HTERT RPE-1 (cell line): Measurements from ENCODE around the gene RHBG.
"Not testable (repeated sequence)": the region's sequence is repeated elsewhere in the genome, so short reads cannot be mapped to it uniquely, and the experiment has no call there.

ENCODE experiments used
- in situ Hi-C: fragments of 300-500 bp; cut with MboI; formaldehyde crosslinking; loops from 4 replicates; pipeline ENCODE4 v1.14.3; 2020; ENCODE audit warnings: low sequenced_read_pairs

Gene RHBG

DNA sequence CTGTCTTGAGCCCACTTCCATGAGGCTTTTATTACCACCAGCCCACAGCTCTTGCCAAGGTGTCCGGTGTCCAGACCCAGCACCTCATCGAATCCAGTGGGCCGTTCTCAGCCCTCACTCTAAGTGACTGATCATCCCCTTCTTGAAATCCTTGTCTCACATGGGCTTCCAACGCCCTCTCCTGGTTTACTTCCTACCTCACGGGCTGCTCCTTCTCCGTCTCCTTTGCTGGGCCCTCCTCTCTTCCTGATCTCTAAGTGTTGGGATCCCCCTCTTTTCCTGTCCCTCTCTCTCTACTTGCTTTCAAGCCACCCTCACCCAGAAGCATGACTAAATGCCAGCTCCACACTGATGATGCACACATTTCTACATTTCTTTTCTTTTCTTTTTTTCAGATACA lies 9.0 kb upstream of the RHBG start:
- in situ Hi-C loops, result no loop called here

DNA sequence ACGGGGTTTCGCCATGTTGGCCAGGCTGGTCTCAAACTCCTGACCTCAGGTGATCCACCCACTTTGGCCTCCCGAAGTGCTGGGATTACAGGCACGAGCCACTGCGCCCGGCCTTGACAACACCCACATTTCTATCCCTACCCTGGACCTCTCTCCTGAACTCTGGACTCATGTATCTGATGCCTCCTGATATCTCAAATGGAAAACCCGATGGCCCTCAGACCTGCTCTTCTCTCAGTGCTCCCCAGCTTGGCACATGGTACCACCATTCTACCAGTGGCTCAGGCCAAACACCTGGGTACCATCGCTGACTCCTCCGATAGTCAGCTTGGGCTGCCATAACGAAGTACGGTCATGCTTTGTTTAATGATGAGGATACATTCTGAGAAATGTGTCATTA lies 8.5 kb upstream of the RHBG start:
- in situ Hi-C loops, result no loop called here

DNA sequence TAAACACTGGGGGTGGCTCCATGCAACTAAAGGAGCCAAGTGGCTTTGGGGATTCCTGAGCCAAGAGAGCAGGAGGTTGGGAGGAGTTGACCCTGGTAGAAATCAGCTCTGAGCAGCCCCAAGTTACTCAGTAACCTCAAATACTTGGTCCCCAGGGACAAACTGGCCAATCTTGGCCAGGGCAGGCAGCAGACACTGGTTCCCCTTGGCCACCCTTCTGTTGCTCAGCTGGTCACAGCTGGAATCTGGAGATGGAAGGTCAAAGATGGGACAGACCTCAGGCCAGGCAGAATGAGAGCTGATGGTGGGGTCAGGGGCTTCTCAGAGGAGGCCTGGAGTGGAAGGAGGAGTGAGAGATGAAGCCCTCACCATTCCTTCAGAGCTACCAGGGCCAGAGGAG lies 3.3 kb upstream of the RHBG start:
- in situ Hi-C loops, result no loop called here

DNA sequence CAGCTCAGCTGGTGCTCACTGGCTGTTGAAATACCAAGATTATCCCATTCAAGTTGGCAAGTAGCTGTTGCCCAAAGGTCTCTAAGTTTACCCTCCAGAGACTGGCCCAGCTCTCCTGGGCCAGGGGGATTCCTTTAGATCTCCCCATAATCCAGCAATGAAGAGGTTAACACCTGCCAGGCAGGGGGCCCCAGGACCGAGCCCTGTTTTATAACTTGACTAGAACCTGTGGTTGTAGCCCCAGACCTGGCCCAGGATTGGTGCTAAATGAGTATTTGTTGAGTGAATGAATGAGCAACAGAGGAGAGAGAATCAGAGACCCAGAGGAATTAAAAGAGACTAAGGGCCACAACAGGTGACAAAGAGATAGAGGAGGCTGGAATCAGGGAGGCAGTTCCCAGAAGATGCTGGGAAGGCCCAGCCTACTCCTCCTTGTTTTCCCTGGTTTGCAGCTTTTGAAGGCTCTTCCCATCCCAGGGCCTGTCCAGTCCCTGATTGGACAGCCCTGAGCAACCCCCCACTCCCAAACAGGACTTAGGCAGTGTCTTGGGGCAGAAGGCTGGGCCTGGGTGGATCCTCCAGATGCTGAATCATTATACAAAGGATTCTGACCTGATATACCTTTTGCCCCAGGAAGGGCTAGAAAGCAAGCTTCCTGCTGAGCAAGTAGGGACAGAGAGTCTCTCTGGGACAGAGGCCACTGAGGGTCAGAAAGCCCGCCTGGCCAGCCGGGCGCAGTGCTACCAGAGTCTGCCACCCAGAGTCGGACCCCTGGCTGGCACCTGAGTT lies 2.4 kb upstream of the RHBG start:
- in situ Hi-C loops, result no loop called here

DNA sequence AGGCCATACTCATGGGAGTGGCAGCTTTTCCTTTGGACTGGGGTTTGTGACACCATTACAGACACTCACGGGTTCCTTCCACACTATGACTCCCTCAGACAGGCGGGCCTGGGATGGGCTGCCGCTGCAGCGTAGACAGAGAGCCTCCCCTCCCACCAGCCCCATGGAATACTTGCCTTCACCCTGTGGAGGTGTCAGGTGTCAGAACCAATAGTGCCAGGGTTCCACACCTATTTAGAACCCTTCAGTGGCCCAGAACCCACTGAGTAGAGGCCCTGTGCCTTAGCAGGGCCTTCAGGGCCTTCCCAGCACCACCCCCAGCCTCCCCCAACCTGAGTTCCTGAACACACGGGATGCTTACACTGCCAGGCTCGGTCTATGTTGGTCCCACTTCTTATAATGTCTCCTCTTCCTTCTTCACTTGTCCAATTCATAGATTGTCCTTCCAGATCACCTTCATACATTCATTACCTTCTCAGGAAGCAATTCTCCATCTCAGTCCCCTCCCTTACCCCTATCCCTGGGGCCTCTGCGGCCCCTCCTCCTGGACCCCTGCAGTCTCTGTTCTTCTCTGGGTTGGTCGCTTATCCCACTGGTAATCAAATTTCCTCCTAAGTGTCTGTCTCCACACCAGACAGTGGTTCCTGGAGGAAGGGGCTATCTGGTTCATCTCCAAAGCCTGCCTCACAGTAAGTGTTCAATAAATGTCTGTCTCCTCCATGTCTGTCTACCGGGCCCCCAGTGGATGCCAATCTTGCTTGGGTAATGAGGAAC lies 1.4 kb upstream of the RHBG start:
- in situ Hi-C loops, result no loop called here

DNA sequence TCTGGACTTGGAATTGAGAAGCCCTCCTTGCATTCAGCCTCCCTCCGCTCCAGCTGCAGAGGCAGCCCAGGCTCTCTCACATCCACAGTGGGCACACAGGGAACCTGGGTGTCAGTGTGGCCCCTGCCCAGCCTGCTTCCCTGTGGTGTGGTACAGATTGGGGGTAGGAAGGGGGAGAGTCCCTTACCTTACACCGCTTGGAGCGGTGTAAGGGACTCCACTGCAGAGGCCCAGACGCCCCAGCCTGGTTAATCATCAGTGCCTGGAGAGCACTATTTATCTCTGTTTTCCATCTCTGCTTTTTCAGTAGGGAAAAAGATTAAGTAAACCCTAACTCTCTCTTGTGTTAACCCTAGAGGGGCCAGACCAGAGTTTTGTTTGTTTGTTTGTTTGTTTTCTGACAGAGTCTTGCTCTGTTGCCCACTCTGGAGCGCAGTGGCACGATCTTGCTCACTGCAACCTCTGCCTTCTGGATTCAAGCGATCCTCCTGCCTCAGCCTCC lies 803 bp upstream of the RHBG start:
- in situ Hi-C loops, result no loop called here

DNA sequence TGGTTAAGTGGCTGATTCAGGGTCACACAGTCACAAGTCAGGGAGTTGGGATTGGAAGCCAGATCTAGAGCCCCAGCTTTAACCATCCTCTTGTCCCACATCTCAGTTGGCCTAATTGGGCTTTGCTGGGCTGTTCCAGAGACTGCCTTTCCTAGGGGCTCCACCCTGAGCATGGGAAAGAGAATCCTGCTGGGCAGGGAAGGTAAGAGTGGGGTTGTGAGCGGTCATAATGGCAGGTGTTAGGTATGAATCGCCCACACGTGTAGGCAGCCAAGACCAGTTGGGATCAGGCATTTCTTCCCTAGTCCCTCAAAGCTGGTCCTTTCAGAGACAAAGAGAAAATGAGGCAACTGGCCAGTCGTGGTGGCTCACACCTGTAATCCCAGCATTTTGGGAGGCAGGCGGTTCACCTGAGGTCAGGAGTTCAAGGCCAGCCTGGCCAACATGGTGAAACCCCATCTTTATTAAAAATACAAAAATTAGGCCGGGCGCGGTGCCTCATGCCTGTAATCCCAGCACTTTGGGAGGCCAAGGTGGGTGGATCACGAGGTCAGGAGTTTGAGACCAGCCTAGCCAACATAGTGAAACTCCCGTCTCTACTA lies 775 bp downstream of the RHBG start:
- in situ Hi-C loops, result not testable (repeated sequence)

DNA sequence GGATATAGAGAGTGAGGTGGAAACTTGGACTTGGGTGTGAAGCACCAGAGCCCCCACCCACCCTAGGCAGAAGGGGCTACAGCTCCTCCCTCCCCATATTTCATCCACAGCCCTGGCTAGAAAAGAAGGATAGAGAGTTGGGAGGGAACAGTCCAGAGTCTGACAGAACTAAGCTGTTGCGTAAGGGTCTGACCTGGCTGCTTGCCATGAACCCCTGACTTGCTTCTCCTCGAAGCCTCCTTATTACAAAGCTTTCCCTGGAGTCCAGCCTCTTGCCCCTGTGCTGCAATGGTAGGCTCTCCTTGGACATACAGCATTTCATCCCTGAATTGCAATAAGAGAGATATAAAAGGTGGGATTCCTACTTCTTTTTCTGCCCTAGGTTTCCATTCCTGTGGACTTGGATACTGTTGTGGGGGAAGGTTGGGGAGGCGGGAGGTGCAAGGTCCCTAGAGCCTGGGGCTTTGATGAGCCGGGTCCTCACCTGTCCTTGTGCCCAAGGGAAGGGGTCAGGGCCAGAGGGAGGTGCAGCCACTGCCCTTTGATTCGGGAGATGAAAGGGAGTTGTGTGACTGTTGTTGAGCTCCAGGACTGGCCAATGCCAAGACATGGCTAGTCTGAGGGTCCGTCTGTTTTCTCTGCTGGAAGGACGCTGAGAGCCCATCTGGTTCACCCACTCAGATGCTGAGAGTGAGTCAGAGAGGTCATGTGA lies 2.7 kb downstream of the RHBG start:
- in situ Hi-C loops, result no loop called here

DNA sequence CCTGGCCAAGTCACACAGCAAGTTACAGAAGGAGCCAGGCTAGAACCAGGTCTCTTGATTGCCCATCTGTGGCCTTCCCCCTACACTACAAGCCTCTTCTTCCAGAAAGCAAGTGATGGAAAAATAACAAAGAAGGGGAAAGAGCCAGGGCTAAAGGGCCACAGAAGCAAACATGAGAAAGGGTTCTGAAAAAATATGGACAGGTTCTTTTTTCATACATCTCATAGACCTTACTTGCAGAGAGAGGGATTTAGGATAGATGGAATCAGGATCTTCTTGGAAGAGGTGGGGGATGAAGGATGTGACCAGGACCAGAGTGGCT lies 3.2 kb downstream of the RHBG start:
- in situ Hi-C loops, result no loop called here

DNA sequence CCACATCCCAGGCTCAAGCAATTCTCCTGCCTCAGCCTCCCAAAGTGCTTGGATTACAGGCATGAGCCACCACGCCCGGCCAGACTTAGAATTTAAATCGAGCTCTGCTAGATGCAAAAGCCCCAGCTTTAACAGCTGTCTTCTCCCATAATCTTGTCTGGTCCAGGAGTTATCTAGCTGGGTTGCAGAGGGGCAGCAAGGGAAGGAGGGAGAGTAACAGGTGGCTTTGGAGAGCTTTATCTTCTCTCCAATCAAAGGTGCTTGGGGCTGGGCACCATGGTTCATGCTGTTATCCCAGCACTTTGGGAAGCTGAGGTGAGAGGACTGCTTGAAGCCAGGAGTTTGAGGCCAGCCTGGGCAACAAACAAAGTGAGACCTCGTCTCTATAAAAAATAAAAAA lies 3.9 kb downstream of the RHBG start:
- in situ Hi-C loops, result no loop called here

DNA sequence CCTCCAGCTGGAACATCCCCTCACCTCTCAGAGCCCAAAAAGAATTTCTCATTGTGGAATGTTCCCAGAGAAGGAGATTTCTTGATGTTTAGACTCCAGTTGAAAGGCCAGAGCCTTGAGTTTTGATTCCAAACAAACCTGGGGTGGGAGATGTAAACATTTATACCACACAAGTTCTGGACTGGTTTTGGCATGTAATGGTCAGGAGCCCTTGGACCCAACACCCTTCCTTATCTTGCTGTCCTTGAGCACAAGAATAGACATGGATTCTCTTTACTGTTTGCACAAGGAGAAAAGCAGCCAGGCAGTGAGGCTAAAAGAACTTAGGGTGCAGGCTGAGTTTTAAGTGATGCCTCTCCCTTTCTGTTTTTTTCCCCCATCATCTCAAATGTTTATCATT lies 4.5 kb downstream of the RHBG start:
- in situ Hi-C loops, result no loop called here

DNA sequence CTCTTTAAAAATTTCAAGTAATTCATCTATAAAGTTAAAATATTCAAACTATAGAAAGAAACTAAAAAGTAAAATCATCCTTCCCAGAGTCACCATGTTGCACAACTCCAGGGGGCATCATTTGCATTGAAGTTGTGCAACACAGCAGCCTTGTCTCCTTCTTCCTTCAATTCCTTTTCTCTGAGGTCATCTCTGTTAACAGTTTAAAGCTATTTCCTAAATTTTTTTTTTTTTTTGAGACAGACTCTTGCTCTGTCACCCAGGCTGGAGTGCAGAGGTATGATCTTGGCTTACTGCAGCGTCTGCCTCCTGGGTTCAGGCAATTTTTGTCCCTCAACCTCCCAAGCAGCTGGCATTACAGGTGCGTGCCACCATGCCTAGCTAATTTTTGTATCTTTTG lies 7.1 kb downstream of the RHBG start:
- in situ Hi-C loops, result no loop called here

DNA sequence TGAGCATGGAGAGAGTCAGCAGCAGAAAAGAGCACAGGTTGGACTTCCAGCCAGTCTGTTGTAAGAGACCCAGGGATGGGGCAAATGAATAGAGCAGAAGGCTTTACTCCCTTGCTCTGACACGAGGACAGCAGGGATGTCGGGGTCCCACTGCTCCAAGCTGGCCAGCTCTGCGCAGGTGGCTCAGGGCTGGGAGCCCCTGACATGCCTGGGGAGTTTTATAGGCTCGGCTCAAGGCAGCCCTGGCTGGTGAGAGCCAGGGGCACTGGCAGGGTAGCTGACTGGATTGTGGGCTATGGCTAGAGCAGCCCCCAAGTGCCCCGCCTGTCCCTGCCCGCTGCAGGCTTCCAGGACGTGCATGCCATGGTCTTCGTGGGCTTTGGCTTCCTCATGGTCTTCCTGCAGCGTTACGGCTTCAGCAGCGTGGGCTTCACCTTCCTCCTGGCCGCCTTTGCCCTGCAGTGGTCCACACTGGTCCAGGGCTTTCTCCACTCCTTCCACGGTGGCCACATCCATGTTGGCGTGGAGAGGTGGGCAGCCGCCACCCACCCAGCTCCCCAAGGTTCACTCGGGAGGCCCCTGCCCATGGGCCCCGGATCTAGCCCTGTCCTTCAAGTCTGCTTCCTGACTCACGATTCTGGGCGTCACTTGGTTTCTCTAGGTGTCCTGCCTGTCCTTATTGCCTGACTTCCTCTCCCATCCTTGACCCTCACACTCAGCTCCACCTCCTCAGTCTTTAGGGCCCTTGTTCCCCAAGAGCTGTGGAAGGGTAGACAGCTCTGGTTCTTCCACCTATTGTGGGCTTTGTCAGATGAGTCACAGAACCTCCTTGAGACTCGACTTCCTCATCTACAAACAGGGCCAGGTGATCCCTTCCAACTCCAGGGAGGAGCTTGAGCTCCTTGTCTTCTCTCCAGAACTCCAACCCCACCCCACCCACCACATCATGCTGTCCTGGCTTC lies 8.2 kb downstream of the RHBG start:
- in situ Hi-C loops, result no loop called here

DNA sequence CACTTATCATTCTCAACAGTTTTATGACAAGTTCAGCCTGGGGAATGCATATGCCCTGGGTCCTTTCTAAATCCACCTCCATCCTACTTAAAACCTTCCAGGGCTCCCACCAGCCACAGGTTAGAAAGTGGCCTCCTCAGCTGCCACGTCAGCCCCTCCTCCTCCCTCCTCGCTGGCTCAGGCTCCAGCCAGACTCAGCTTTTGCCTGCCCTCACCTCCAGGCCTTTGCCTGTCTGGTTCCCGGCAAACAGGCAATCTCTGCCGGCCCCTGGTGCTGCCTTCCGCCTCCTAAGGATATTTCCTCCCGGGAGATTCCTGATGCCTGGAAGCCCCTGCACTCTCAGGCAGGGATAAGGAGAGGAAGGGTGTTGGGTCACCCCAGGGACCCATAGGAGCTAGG lies 9.5 kb downstream of the RHBG start:
- in situ Hi-C loops, result no loop called here

DNA sequence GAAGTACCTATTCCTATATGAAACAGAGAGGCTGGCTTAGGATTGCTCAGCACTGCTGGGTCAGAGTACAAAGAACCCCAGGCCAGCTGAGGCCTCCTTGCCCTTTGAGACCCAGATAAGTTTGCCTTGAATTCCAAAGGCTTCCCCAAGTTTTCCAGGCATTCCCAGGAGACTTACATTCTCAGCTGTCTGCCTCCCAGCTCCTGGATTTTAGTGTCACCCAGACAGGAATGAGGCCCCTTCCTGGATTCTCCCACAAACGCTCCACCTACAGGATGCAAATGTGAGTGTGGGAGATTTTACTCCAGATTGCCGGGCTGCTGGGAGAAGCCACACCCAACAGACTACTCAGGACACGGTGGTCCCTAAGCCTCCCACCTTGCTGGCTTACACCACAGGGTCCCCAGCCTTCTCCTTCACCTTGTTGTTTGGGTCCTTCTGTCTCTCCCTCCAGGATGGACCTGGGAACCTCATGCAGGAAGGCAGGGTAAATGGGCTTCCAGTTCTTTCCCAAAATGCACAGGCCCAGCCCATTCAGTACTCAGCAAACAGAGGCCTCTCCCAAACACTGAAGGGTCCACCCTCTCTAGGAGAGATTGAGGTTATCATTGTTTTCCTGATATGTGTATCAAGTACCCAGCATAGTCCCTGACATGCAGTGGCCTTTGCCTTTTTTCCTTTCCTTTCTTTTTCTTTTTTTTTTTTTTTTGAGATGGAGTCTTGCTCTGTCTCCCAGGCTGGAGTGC lies 10.6 kb downstream of the RHBG start:
- in situ Hi-C loops, result no loop called here

DNA sequence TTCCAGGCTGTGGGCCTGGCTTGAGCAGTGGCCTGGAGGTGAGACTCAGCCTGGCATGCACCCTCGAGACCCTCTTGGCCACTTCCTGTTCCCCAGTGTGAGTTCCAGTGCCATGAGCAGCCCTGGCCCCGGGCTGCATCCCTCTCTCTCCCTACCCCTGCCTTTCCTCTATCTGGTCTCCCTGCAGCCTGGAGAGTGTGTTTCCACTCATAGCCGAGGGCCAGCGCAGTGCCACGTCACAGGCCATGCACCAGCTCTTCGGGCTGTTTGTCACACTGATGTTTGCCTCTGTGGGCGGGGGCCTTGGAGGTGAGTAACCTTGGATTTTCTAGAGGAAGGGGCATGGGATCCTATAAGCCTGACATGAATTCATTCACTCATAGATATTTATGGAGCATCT lies 13.6 kb downstream of the RHBG start:
- in situ Hi-C loops, result no loop called here

DNA sequence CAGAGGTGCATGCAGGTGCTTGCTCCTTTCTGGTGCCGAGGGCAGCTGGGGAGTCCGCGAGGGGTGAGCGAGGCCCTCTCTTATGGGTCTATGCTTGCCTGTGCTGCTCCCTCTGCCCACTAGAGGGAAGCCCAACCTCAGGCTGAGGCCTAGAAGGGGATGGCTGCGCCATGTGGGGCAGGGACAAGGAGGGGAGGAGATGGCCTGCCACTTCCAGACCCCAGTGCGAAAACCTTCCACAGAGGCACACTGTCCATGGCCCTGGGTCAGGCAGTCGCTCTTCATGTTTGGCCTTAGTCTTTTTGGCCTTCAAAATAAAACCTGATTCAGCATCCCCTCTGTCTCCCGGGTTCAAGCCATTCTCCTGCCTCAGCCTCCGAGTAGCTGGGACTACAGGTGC lies 14.0 kb downstream of the RHBG start:
- in situ Hi-C loops, result no loop called here

DNA sequence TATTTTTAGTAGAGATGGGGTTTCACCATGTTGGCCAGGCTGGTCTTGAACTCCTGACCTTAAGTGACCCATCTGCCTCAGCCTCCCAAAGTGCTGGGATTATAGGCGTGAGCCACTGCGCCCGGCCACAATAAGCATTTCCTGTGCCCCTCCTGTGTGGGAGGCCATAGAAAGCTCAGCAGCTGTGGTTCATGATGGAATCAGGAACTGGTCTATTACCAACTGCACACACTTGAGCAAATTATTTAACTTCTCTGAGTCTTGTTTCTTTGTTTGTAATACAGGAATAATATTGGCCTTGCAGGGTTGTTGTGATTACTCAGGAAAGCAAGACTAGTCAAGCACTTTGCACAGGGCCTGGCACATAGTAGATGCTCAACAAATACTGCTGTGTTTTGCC lies 15.0 kb downstream of the RHBG start:
- in situ Hi-C loops, result no loop called here

DNA sequence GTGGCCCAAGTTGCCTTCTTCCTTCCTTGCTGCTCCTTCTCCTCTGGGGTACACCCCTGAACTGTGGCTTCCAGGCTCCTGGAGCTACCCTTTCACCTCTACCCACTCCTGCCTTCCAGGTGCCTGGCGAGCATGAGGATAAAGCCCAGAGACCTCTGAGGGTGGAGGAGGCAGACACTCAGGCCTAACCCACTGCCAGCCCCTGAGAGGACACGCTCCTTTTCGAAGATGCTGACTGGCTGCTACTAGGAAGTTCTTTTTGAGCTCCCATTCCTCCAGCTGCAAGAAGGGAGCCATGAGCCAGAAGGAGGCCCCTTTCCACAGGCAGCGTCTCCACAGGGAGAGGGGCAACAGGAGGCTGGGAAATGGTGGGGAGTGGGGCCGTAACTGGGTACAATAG lies 15.6 kb downstream of the RHBG start:
- in situ Hi-C loops, result no loop called here
